Measurements from ENCODE around the gene SRRT.

SRRT gene, protein sequence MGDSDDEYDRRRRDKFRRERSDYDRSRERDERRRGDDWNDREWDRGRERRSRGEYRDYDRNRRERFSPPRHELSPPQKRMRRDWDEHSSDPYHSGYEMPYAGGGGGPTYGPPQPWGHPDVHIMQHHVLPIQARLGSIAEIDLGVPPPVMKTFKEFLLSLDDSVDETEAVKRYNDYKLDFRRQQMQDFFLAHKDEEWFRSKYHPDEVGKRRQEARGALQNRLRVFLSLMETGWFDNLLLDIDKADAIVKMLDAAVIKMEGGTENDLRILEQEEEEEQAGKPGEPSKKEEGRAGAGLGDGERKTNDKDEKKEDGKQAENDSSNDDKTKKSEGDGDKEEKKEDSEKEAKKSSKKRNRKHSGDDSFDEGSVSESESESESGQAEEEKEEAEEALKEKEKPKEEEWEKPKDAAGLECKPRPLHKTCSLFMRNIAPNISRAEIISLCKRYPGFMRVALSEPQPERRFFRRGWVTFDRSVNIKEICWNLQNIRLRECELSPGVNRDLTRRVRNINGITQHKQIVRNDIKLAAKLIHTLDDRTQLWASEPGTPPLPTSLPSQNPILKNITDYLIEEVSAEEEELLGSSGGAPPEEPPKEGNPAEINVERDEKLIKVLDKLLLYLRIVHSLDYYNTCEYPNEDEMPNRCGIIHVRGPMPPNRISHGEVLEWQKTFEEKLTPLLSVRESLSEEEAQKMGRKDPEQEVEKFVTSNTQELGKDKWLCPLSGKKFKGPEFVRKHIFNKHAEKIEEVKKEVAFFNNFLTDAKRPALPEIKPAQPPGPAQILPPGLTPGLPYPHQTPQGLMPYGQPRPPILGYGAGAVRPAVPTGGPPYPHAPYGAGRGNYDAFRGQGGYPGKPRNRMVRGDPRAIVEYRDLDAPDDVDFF

DNA sequence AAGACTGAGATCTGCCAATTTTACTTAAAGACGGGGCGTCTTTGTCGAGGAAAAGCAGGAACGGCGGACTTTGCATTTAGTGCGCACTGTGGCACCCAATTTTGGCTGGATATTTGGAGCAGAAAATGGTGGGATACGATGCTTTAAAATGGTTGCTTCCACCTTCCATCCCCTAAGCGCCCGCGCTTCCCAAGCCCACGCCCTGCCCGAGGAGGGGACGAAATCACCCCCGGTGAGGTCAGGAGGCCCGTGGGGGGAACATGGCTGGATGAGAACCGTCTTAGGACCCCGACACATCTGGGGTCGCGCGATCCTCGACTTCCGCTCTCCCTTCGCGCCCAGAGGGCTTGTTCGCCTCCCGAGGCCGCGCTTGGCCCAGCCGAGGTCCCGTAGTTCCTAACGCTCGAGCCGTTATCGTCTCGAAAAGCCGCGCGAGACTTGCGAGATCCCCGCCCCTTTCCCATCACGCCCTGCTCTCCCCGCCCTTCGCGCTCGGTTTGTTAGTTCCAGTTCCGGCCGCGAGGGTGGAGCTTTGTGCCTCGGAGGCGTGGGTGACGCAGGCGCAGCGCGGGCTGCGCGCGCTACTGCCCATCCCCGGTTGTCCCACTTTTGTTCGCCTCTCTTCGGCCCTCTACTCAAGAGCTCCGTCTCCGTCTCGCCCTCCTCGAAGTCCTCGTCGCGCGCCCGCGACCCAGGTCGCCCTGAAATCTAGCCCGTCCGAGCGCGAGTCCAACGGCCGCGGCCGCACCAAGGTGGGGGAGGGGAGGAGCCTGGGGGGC lies at the start of gene SRRT:
Gene SRRT (plus strand): TSS at position 527 of the 779 bp plus-strand sequence. CDS start 488 bp downstream, outside the sequence.
- peak; percentile 91 for DNase-seq

GRCh38 chr7:100825215-100825671 lies 49.7 kb upstream of the SRRT start:
- no peak for DNase-seq

GRCh38 chr7:100825751-100826513 lies 49.0 kb upstream of the SRRT start:
- DNase-seq: no peak

DNA sequence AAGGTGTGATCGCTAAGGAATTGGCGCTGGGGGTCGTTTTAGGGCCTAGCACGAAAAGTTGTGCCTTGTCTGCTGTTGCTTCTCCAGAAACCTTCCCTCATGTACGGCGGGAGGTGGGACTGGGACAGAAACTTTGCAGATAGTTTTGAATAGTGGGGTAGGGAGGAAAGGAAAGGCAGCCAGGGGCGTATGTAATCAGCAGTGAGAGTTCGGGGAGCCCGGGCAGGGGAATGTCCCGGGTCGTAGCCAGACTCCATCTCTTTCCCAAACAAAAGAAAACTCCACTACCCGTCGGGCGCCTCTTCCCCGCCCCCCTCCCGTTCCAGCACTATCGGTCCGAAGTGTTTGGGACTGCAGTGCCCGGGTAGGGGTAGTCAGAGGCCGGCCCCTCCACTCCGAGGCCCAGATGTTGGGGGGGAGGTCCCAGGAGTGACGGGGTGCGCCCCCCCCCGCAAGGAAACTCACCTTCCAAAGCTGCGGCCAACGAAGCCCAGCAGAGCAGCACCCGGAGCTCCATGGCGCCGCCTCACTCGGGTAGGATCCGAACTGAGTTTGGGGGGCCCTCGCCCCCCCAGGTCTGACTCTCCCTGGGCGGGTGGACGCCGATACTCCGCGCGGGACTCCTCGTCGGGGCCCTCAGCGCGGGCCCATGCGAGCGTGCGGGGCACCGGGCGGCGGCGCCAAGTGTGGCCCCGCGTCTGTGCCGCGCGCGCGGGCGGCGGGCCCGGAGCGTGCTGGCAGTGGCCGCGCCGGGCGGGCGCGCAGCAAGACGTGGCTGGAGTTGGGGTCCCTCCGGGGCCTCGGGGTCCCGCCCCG lies 48.2 kb upstream of the SRRT start:
- DNase-seq: no peak

- DNase-seq: no peak
Measured at GRCh38 chr7:100827330-100828226, 47.3 kb upstream of the SRRT start, which contains the start of gene EPHB4. TSS of gene EPHB4 (minus strand) at chr7:100827523. CDS start at chr7:100827030, 493 bp downstream.

GRCh38 chr7:100829150-100829716 lies 45.7 kb upstream of the SRRT start:
- no peak for DNase-seq

- DNase-seq: no peak
Measured at GRCh38 chr7:100830396-100830795, 44.5 kb upstream of the SRRT start.

- no peak for DNase-seq
Measured at GRCh38 chr7:100832281-100832633, 42.6 kb upstream of the SRRT start.

- DNase-seq: no peak
Measured at GRCh38 chr7:100835903-100836811, 38.7 kb upstream of the SRRT start.

GRCh38 chr7:100836812-100837098 lies 38.1 kb upstream of the SRRT start:
- DNase-seq: no peak

GRCh38 chr7:100837099-100837836 lies 37.6 kb upstream of the SRRT start:
- no peak for DNase-seq

GRCh38 chr7:100839361-100839760 lies 35.5 kb upstream of the SRRT start:
- no peak for DNase-seq

DNA sequence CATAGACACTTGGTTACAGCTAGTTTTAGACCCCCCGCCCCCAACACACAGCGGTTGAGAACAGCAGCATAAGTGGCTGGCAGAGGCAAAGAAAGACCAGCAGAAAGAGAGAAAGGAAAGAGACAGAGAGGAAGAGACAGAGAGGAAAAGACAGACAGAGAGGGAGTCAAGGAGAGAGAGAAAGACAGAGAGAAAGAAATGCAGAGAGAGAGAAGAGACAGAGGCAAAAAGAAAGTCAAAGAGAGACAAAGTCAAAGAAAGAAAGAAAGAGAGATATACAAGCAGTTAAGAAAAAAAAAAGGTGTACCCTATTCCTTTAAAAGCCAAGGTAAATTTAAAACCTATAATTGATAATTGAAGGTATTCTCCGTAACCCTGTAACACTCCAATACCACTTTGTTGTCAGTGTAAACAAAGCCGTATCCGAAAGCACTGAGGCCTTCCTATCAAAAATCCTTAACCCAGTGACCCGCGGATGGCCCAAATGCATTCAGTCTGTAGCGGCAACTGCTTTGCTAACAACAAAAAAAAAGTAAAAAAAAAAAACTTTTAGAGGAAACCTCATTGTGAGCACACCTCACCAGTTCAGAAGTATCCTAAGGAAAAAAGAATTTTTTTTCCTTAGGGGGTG lies 34.3 kb upstream of the SRRT start:
- no peak for DNase-seq

- DNase-seq: no peak
Measured at GRCh38 chr7:100847360-100847759, 27.5 kb upstream of the SRRT start.

DNA sequence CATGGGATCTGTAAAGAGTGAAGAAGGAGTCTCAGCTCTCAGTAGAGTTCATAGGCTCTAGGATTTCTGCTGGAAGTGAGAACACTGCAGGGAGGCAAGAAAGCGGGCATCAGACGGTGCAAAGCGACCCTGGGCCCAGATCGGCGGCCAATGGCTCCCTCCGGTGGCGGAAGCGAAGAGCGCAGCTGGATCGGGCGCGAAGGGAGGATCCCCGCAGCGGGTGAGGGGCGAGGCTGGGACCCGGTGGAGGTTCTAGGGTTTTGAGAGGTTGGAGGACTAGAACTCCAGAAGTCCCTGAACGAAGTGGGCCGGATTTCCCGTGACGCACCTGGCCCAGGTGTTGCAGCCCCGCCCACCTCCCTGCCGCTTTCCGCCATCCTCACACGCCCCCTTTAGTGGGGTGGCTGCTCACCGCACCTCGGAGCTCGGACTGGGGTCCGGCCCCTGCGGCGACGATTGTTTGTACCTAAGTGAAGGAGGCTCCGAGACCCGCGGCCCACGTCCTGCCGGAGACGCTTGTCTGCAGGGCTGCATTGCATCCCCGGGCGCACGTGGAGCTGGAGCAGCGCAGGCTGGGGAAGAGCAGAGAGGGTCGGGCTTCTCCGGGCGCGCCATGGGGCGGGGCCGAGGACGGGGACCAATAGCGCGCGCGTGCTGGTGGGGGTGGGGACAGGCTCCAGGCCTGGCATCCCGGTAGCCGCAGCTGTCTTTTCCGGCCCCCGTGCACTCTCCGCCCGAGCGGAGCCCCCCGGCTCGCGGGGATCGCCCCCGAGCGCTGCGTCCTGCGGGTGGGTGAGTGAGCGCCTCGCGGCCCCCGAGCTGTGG lies 22.6 kb upstream of the SRRT start, which contains the start of gene SLC12A9:
Gene SLC12A9 (plus strand): TSS at position 666 of the 825 bp plus-strand sequence. CDS start 1,485 bp downstream, outside the sequence.
- DNase-seq: peak; percentile 57

GRCh38 chr7:100854146-100854895 lies 20.6 kb upstream of the SRRT start:
- no peak for DNase-seq
